DND-41 (cell line): Measurements from ENCODE around the gene GARNL3.

Source experiments
- ATAC-seq: fragments of 200-7000 bp; cut with Tn5 transposase; 3 replicates; pipeline ENCODE4 v1.9.1; 2021; ENCODE audit warnings: low read depth; ENCODE audit not compliant: insufficient read depth
- DNase-seq: peaks from one replicate; pipeline ENCODE4 v3.0.0-alpha.2; 2020
- H2AFZ ChIP-seq: 2 replicates; pipeline ENCODE4 v1.6.0; 2012; ENCODE audit warnings: low read depth, low read length
- H3K27ac ChIP-seq: 2 replicates; pipeline ENCODE4 v1.5.1; 2012; ENCODE audit warnings: low read length, inconsistent platforms
- H3K27me3 ChIP-seq: fragments of 200-600 bp; sonication (generic); 2 replicates; pipeline ENCODE4 v1.6.0; 2012; ENCODE audit warnings: low read length, mild to moderate bottlenecking, inconsistent platforms; ENCODE audit not compliant: insufficient read depth, poor library complexity
- H3K36me3 ChIP-seq: 2 replicates; pipeline ENCODE4 v1.5.1; 2012; ENCODE audit warnings: low read length, inconsistent platforms; ENCODE audit not compliant: insufficient read depth
- H3K4me1 ChIP-seq: 2 replicates; pipeline ENCODE4 v1.5.1; 2012; ENCODE audit warnings: mild to moderate bottlenecking, low read length; ENCODE audit not compliant: insufficient read depth
- H3K4me2 ChIP-seq: 2 replicates; pipeline ENCODE4 v1.6.0; 2012; ENCODE audit warnings: mild to moderate bottlenecking, moderate library complexity, low read length, inconsistent platforms; ENCODE audit not compliant: insufficient read depth
- H3K4me3 ChIP-seq, 2 experiments: fragments of 200-600 bp in 1 of 2; shearing (Covaris generic) in 1 of 2; 2 replicates each; pipeline ENCODE4 v1.5.1; 2012 to 2016; ENCODE audit warnings: inconsistent platforms in 2 of 2, low read length in 2 of 2, mild to moderate bottlenecking in 2 of 2, low read depth in 1 of 2, moderate library complexity in 1 of 2
- H3K79me2 ChIP-seq: 2 replicates; pipeline ENCODE4 v1.6.0; 2012; ENCODE audit warnings: low read length, inconsistent platforms; ENCODE audit not compliant: insufficient read depth
- H3K9ac ChIP-seq: 2 replicates; pipeline ENCODE4 v1.6.0; 2012; ENCODE audit warnings: low read depth, mild to moderate bottlenecking, inconsistent platforms, low read length, moderate library complexity
- H3K9me3 ChIP-seq: 2 replicates; pipeline ENCODE4 v1.5.1; 2012; ENCODE audit warnings: low read length, moderate library complexity, mild to moderate bottlenecking, inconsistent platforms; ENCODE audit not compliant: insufficient read depth, severe bottlenecking
- H4K20me1 ChIP-seq: 2 replicates; pipeline ENCODE4 v1.6.0; 2012; ENCODE audit warnings: low read length; ENCODE audit not compliant: insufficient read depth
- CTCF ChIP-seq: IDR thresholded peaks from 2 replicates; pipeline ENCODE4 v1.5.1; 2012; ENCODE audit warnings: borderline replicate concordance, low read length, moderate library complexity, mild to moderate bottlenecking; ENCODE audit not compliant: poor library complexity, severe bottlenecking; ENCODE audit errors: extremely low read depth
- EZH2 ChIP-seq: IDR thresholded peaks from 3 replicates; pipeline ENCODE4 v1.6.1; 2012; ENCODE audit warnings: borderline replicate concordance, low read depth, mild to moderate bottlenecking, moderate library complexity, low read length, inconsistent platforms; ENCODE audit not compliant: severe bottlenecking

Gene GARNL3

GRCh38 chr9:127253446-127253845 is 11.1 kb upstream of the GARNL3 start:
- Histone ChIP-seq H4K20me1 (no peaks in the 10 kb centered on the region), H3K27ac (no peak overlapping the region), H3K4me3 (no peak overlapping the region), H3K9me3 (no peaks in the 10 kb centered on the region), H3K27me3 (peaks cover 43% of the 10 kb centered on the region), H3K79me2 (no peaks in the 10 kb centered on the region), H3K4me2 (no peak overlapping the region), H3K4me1 (no peaks in the 10 kb centered on the region), H3K9ac (no peak overlapping the region), H2AFZ (no peak overlapping the region), H3K36me3 (no peaks in the 10 kb centered on the region)
- no peak for TF ChIP-seq CTCF
- TF ChIP-seq EZH2, result no peak
- no peak for ATAC-seq
- no peak for DNase-seq

- H4K20me1 ChIP-seq, result no peaks in the 10 kb centered on the region
- no peaks in the 10 kb centered on the region for H3K9me3 ChIP-seq
- H3K9ac ChIP-seq, result no peak overlapping the region
- H3K79me2 ChIP-seq, result no peaks in the 10 kb centered on the region
- no peak overlapping the region for H3K4me2 ChIP-seq
- ATAC-seq (no peak), DNase-seq (no peak)
- no peaks in the 10 kb centered on the region for H3K36me3 ChIP-seq
- H3K27me3 ChIP-seq, result peaks cover 47% of the 10 kb centered on the region
- no peak overlapping the region for H2AFZ ChIP-seq
- no peak overlapping the region for H3K27ac ChIP-seq
- no peak overlapping the region for H3K4me3 ChIP-seq
- no peaks in the 10 kb centered on the region for H3K4me1 ChIP-seq
- TF ChIP-seq CTCF, result no peak
- TF ChIP-seq EZH2, result no peak
Observed at GRCh38 chr9:127255692-127256091, 8.9 kb upstream of the GARNL3 start.

GRCh38 chr9:127256324-127256723 is 8.2 kb upstream of the GARNL3 start:
- no peak overlapping the region for H3K27ac ChIP-seq
- no peak for DNase-seq
- no peaks in the 10 kb centered on the region for H4K20me1 ChIP-seq
- peaks cover 48% of the 10 kb centered on the region for H3K27me3 ChIP-seq
- H3K9ac ChIP-seq, result no peak overlapping the region
- H3K4me2 ChIP-seq, result no peak overlapping the region
- H3K79me2 ChIP-seq, result no peaks in the 10 kb centered on the region
- TF ChIP-seq EZH2 (no peak), CTCF (no peak)
- no peaks in the 10 kb centered on the region for H3K36me3 ChIP-seq
- no peak overlapping the region for H3K4me3 ChIP-seq
- no peak overlapping the region for H2AFZ ChIP-seq
- no peaks in the 10 kb centered on the region for H3K4me1 ChIP-seq
- H3K9me3 ChIP-seq, result no peaks in the 10 kb centered on the region
- no peak for ATAC-seq

- H3K4me1 ChIP-seq, result no peaks in the 10 kb centered on the region
- no peaks in the 10 kb centered on the region for H3K79me2 ChIP-seq
- H3K27ac ChIP-seq, result no peak overlapping the region
- no peak overlapping the region for H2AFZ ChIP-seq
- H3K9ac ChIP-seq, result no peak overlapping the region
- no peaks in the 10 kb centered on the region for H3K36me3 ChIP-seq
- no peak overlapping the region for H3K4me2 ChIP-seq
- no peak overlapping the region for H3K4me3 ChIP-seq
- no peak for TF ChIP-seq CTCF
- no peak for TF ChIP-seq EZH2
- no peaks in the 10 kb centered on the region for H3K9me3 ChIP-seq
- peaks cover 36% of the 10 kb centered on the region for H3K27me3 ChIP-seq
- no peaks in the 10 kb centered on the region for H4K20me1 ChIP-seq
- DNase-seq, result no peak
- no peak for ATAC-seq
Observed at GRCh38 chr9:127258606-127259471, 5.7 kb upstream of the GARNL3 start.
